GM12892 (cell line): ENCODE data around the gene C7orf57.

Source experiments
- POLR2A ChIP-seq: IDR thresholded peaks from 2 replicates; pipeline ENCODE4 v1.6.1; 2011; ENCODE audit warnings: low read depth, low read length, control low read depth
- POLR2AphosphoS5 ChIP-seq: IDR thresholded peaks from 2 replicates; pipeline ENCODE4 v1.6.1; 2011; ENCODE audit warnings: low read depth, low read length, control low read depth
- TAF1 ChIP-seq: IDR thresholded peaks from 2 replicates; pipeline ENCODE4 v1.6.1; 2011; ENCODE audit warnings: low read depth, mild to moderate bottlenecking, control low read depth, low read length, borderline replicate concordance

DNA sequence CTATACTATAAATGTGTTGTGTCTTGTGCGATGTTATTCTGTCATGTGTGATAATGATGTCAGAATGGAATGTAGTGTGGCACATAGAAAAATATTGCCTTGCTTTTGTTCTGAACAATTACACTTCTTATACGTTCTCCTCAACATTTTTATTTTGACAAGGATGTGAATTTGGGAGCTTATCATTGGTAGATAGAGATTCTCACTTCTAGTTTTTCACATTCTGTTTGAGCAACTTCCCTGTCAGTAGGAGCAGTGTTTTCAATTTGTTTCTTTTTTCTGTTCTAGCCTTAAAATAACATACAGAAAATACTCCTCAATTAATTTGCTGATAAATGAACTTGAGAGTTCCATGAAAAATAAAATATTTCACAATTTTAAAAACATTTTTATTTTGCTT lies 24.0 kb upstream of the C7orf57 start:
- no peak for TF ChIP-seq POLR2A
- TF ChIP-seq TAF1: no peak
- TF ChIP-seq POLR2AphosphoS5: no peak
